ENCODE data around the gene CLCN5. TPM values are rescaled to one million over a fixed set of nuclear protein-coding genes. Genes with fewer than 3 reads are reported as not detected.

Gene CLCN5
- total and polyA plus RNA-seq, 2 of the 13 experiments (the other 11 are each of a cell fraction or from before 2014, with no cell fraction given) = 7.8 to 27.3 TPM

GRCh38 chrX:49934148-49934547, 11.8 kb downstream of the CLCN5 start:
- ChIA-PET CTCF (ENCODE audit: low intra/inter-chr PET ratio, low total read pairs) (no interaction called here), POLR2A (no interaction called here)
- no peak for ATAC-seq
- in situ Hi-C loops (cut with HindIII; ENCODE audit: extremely low pct_ligation_motif_present, low pct_unique_long_range_greater_than_20kb) (no loop called here), intact Hi-C loops (cut with micrococcal nuclease; ENCODE audit: unreplicated experiment) (no loop called here)
- TF ChIP-seq ZBTB37 (CRISPR knock-in tag; IDR thresholded peaks at IDR 0.05) = no peak
- no peak for TF ChIP-seq SRF (IDR thresholded peaks at IDR 0.05; ENCODE audit: low read depth, low read length)
- no peak for TF ChIP-seq ZNF17 (CRISPR knock-in tag; IDR thresholded peaks at IDR 0.05)
- TF ChIP-seq NRL (CRISPR knock-in tag; IDR thresholded peaks at IDR 0.05; ENCODE audit: borderline replicate concordance) = no peak
- no peak for TF ChIP-seq ZNF713 (CRISPR knock-in tag; IDR thresholded peaks at IDR 0.05)
- no peak for TF ChIP-seq GATAD2A (CRISPR knock-in tag; IDR thresholded peaks at IDR 0.05)
- no peak for TF ChIP-seq XBP1 (CRISPR knock-in tag; IDR thresholded peaks at IDR 0.05)
- Histone ChIP-seq H3K9me3 (ENCODE audit: low read length) (no peaks in the 10 kb centered on the region), H3K27me3 (ENCODE audit: control insufficient read depth in 1 of 2, insufficient read depth in 2 of 2, low read length in 2 of 2) (no peaks in the 10 kb centered on the region), H3K27ac (ENCODE audit: extremely low read length, insufficient read depth, low read length) (no peak overlapping the region), H4K20me1 (ENCODE audit: insufficient read depth, low read length) (no peaks in the 10 kb centered on the region), H3K79me2 (ENCODE audit: insufficient read depth, low read length) (no peaks in the 10 kb centered on the region), H3K4me2 (ENCODE audit: low read depth, low read length) (no peak overlapping the region), H3K9ac (ENCODE audit: insufficient read depth, low read depth, low read length) (no peak overlapping the region), H3K36me3 (replicated peaks in 1 of 2; ENCODE audit: control insufficient read depth in 1 of 2, insufficient read depth in 2 of 2, low read length in 2 of 2) (no peaks in the 10 kb centered on the region), H3K4me1 (ENCODE audit: insufficient read depth, low read length) (no peaks in the 10 kb centered on the region), H3K4me3 (replicated peaks in 1 of 3; ENCODE audit: insufficient read depth in 1 of 3, low read depth in 2 of 3, low read length in 3 of 3) (no peak overlapping the region), H2AFZ (ENCODE audit: low read length) (no peak overlapping the region)
- no peak for DNase-seq (ENCODE audit: low spot score)
- no peak for FAIRE-seq
- 97% methylated on average over 3 of the region's 3 CpGs for WGBS (ENCODE audit: low lambda C conversion rate)
- BruUV-seq (replicated peaks) = no TSS peak

GRCh38 chrX:49934729-49935128, 12.3 kb downstream of the CLCN5 start:
- in situ Hi-C loops (cut with HindIII; ENCODE audit: extremely low pct_ligation_motif_present, low pct_unique_long_range_greater_than_20kb) = no loop called here
- no peaks in the 10 kb centered on the region for H3K4me1 ChIP-seq (ENCODE audit: insufficient read depth, low read length)
- H3K4me2 ChIP-seq (ENCODE audit: low read depth, low read length) = no peak overlapping the region
- no peaks in the 10 kb centered on the region for H3K27me3 ChIP-seq (ENCODE audit: control insufficient read depth in 1 of 2, insufficient read depth in 2 of 2, low read length in 2 of 2)
- CTCF ChIA-PET (ENCODE audit: low intra/inter-chr PET ratio, low total read pairs) = no interaction called here
- ATAC-seq = no peak
- H3K4me3 ChIP-seq (replicated peaks in 1 of 3; ENCODE audit: insufficient read depth in 1 of 3, low read depth in 2 of 3, low read length in 3 of 3) = no peak overlapping the region
- H3K27ac ChIP-seq (ENCODE audit: extremely low read length, insufficient read depth, low read length) = no peak overlapping the region
- no peaks in the 10 kb centered on the region for H3K9me3 ChIP-seq (ENCODE audit: low read length)
- intact Hi-C loops (cut with micrococcal nuclease; ENCODE audit: unreplicated experiment) = no loop called here
- WGBS (ENCODE audit: low lambda C conversion rate) = 90% methylated on average over 3 of the region's 3 CpGs
- no peak overlapping the region for H2AFZ ChIP-seq (ENCODE audit: low read length)
- no peak overlapping the region for H3K9ac ChIP-seq (ENCODE audit: insufficient read depth, low read depth, low read length)
- no TSS peak for BruUV-seq (replicated peaks)
- DNase-seq (ENCODE audit: low spot score) = no peak
- POLR2A ChIA-PET = no interaction called here
- H3K79me2 ChIP-seq (ENCODE audit: insufficient read depth, low read length) = no peaks in the 10 kb centered on the region
- no peak for FAIRE-seq
- no peaks in the 10 kb centered on the region for H3K36me3 ChIP-seq (replicated peaks in 1 of 2; ENCODE audit: control insufficient read depth in 1 of 2, insufficient read depth in 2 of 2, low read length in 2 of 2)
- no peaks in the 10 kb centered on the region for H4K20me1 ChIP-seq (ENCODE audit: insufficient read depth, low read length)
- no peak for TF ChIP-seq TEAD3 (CRISPR knock-in tag; optimal IDR thresholded peaks at IDR 0.05; ENCODE audit: borderline replicate concordance)
- no peak for TF ChIP-seq ZNF781 (CRISPR knock-in tag; IDR thresholded peaks at IDR 0.05; ENCODE audit: borderline replicate concordance, not compliant biosample characterization)
- no peak for TF ChIP-seq ZNF782 (CRISPR knock-in tag; IDR thresholded peaks at IDR 0.05; ENCODE audit: borderline replicate concordance)
- TF ChIP-seq ZMYM3 (CRISPR knock-in tag; IDR thresholded peaks at IDR 0.05) = no peak
- TF ChIP-seq HOXA7 (CRISPR knock-in tag; IDR thresholded peaks at IDR 0.05) = no peak
- no peak for TF ChIP-seq NFE2 (CRISPR knock-in tag; IDR thresholded peaks at IDR 0.05)
- TF ChIP-seq MED1 (CRISPR knock-in tag; IDR thresholded peaks at IDR 0.05) = no peak
- TF ChIP-seq SMC3 (IDR thresholded peaks at IDR 0.05; ENCODE audit: low read length) = no peak
- no peak for TF ChIP-seq SAP130 (CRISPR knock-in tag; IDR thresholded peaks at IDR 0.05; ENCODE audit: low read depth)
